ENCODE data around the gene EMB. TPM values are rescaled to one million over a fixed set of nuclear protein-coding genes. Genes with fewer than 3 reads are reported as not detected.
"Not testable (repeated sequence)": the region's sequence is repeated elsewhere in the genome, so short reads cannot be mapped to it uniquely, and the experiment has no call there.

Gene EMB
- total and polyA plus RNA-seq, 10 donors, result 24.7 to 99.9 (median 70.0) TPM

DNA sequence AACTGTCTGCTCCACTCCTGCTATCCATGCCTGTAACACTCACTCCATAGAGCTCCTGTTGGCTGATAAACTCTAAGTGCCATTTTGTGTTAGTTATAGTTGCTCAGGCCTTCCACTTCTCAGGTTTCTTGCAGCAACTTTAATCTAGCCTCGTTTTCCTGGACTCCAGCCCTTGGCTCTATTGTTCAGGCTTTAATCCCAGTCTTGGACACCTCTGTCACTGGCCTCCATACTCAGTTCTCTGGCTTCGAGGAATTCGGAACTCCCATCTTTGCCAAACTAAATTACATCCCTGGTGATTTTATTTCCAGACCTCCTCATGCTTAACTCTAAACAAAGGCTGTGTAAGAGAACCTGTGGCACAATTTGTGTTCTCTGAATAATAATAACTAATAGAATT is 39.8 kb downstream of the EMB start:
- TF ChIP-seq POLR2A (IDR thresholded peaks at IDR 0.05) (no peak), POLR2AphosphoS5 (IDR thresholded peaks at IDR 0.05) (no peak)
- TF ChIP-seq, protein P1, sequence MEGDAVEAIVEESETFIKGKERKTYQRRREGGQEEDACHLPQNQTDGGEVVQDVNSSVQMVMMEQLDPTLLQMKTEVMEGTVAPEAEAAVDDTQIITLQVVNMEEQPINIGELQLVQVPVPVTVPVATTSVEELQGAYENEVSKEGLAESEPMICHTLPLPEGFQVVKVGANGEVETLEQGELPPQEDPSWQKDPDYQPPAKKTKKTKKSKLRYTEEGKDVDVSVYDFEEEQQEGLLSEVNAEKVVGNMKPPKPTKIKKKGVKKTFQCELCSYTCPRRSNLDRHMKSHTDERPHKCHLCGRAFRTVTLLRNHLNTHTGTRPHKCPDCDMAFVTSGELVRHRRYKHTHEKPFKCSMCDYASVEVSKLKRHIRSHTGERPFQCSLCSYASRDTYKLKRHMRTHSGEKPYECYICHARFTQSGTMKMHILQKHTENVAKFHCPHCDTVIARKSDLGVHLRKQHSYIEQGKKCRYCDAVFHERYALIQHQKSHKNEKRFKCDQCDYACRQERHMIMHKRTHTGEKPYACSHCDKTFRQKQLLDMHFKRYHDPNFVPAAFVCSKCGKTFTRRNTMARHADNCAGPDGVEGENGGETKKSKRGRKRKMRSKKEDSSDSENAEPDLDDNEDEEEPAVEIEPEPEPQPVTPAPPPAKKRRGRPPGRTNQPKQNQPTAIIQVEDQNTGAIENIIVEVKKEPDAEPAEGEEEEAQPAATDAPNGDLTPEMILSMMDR (IDR thresholded peaks at IDR 0.05 in 8 of 11, conservative IDR thresholded peaks at IDR 0.05 in 3 of 11), result no peak
- no peak for DNase-seq
- intact Hi-C loops (cut with DNase I; ENCODE audit: low total_unique reads), result no loop called here
- Histone ChIP-seq H3K27ac (no peak overlapping the region), H3K4me3 (no peak overlapping the region), H3K27me3 (replicated peaks in 1 of 7) (no peaks in the 10 kb centered on the region), H3K4me1 (peaks cover 0 to 2% (median 0%) of the 10 kb centered on the region in 6 donors), H3K9me3 (no peaks in the 10 kb centered on the region), H3K36me3 (peaks cover 0 to 72% (median 9%) of the 10 kb centered on the region in 6 donors)
- 62 to 90% (median 75%) methylated on average over 3 of the region's 3 CpGs for WGBS, 5 donors

DNA sequence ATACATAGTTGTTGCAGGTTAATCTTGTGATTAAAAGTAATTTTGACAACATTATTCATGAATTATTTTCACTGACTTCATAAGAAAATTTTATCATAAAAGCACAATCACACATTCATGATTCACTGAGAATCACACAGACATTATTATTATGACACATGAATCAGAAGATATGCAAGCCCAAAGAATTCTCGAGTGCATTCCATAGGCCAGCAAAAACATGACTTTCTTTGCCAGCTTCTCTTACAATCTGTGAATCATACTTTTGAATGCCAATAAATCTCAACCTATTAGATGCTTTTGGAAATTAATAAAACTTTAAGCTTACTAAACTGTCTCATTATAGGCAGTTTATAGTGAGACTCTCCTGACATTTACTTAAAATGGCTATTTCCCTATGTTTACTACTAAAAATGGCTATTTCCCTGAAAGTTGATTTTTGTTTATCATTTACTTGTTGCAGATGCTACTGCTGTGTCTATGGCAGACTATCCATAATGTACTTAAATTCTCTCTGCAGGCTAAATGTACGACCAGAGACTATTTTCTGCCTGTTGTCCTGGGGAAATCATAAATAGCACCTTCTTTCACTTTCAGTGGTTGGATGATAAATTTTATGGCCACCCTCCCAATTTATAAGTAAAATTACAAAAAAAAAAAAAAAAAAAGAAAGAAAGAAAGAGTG is 47.0 kb downstream of the EMB start:
- intact Hi-C loops (cut with DNase I; ENCODE audit: low total_unique reads); H3K9me3 ChIP-seq; DNase-seq; H3K4me3 ChIP-seq; H3K4me1 ChIP-seq; H3K27me3 ChIP-seq (replicated peaks in 1 of 7); H3K27ac ChIP-seq: not testable (repeated sequence)
- peaks cover 0 to 51% (median 2%) of the 10 kb centered on the region in 6 donors for H3K36me3 ChIP-seq
- WGBS, 5 donors, result 83 to 94% (median 92%) methylated on average over 2 of the region's 2 CpGs

DNA sequence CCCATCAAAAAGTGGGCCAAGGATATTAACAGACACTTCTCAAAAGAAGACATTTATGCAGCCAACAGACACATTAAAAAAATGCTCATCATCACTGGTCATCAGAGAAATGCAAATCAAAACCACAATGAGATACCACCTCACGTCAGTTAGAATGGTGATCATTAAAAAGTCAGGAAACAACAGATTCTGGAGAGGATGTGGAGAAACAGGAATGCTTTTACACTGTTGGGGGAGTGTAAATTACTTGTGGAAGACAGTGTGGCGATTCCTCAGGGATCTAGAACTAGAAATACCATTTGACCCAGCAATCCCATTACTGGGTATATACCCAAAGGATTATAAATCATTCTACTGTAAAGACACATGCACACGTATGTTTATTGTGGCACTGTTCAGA is 48.8 kb downstream of the EMB start:
- H3K27me3 ChIP-seq (replicated peaks in 1 of 7); H3K27ac ChIP-seq; H3K4me1 ChIP-seq; DNase-seq; H3K4me3 ChIP-seq; intact Hi-C loops (cut with DNase I; ENCODE audit: low total_unique reads): not testable (repeated sequence)
- Histone ChIP-seq H3K36me3 (peaks cover 0 to 52% (median 7%) of the 10 kb centered on the region in 6 donors), H3K9me3 (peaks cover 0 to 14% (median 4%) of the 10 kb centered on the region in 8 donors)
- WGBS, 5 donors, result 81 to 93% (median 85%) methylated on average over 3 of the region's 3 CpGs

DNA sequence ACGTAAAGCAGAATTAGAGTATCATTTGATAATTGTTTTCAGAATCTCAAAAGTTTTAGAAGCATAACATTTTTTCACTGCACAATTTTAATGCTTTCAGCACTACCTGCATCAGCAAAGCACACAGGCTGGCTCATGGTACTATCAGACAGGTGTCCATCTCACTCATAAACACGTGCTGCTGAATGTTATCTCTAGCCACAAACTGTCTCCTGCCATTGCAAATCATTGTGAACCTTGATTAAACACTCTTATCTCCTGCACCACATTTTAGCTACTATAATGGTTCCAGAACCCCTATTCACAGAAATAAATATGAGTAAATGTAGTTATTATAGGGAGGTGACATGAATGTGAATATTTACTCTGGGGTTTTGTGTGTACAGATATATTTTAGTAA is 56.7 kb downstream of the EMB start:
- H3K4me3 ChIP-seq; intact Hi-C loops (cut with DNase I; ENCODE audit: low total_unique reads); H3K27me3 ChIP-seq (replicated peaks in 1 of 7); DNase-seq; H3K4me1 ChIP-seq; H3K27ac ChIP-seq: not testable (repeated sequence)
- peaks cover 0 to 29% (median 7%) of the 10 kb centered on the region in 6 donors for H3K36me3 ChIP-seq
- WGBS, 5 donors, result 56 to 62% (median 58%) methylated on average over 2 of the region's 2 CpGs
- H3K9me3 ChIP-seq, result peaks cover 0 to 11% (median 4%) of the 10 kb centered on the region in 8 donors

DNA sequence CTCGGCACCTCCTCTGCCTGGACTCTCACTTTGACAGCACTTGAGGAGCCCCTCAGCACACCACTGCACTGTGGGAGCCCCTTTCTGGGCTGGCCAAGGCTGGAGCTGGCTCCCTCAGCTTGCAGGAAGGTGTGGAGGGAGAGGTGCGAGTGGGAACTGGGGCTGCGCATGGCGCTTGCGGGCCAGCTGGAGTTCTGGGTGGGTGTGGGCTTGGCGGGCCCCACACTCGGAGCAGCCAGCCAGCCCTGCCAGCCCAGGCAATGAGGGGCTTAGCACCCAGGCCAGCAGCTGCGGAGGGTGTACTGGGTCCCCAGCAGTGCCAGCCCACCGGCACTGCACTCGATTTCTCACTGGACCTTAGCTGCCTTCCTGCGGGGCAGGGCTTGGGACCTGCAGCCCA is 64.4 kb downstream of the EMB start:
- intact Hi-C loops (cut with DNase I; ENCODE audit: low total_unique reads); H3K27ac ChIP-seq; H3K27me3 ChIP-seq (replicated peaks in 1 of 7); DNase-seq; H3K4me1 ChIP-seq; H3K4me3 ChIP-seq; H3K9me3 ChIP-seq: not testable (repeated sequence)
- WGBS, 5 donors, result 88 to 100% (median 95%) methylated on average over 1 to 11 of the region's 11 CpGs
- peaks cover 0 to 17% (median 0%) of the 10 kb centered on the region in 6 donors for H3K36me3 ChIP-seq

DNA sequence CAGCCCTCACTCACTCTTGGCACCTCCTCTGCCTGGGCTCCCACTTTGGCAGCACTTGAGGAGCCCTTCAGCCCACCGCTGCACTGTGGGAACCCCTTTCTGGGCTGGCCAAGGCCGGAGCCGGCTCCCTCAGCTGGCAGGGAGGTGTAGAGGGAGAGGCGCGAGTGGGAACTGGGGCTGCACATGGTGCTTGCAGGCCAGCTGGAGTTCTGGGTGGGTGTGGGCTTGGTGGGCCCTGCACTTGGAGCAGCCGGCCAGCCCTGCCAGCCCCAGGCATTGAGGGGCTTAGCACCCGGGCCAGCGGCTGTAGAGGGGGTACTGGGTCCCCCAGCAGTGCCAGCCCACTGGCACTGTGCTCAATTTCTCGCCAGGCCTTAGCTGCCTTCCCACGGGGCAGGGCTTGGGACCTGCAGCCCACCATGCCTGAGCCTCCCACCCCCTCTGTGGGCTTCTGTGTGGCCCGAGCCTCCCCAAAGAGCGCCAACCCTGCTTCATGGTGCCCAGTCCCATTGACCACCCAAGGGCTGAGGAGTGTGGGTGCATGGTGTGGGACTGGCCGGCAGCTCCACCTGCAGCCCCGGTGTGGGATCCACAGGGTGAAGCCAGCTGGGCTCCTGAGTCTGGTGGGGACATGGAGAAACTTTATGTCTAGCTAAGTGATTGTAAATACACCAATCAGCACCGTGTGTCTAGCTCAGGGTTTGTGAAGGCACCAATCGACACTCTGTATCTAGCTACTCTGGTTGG is 71.6 kb downstream of the EMB start:
- 81 to 96% (median 93%) methylated on average over 9 to 16 of the region's 16 CpGs for WGBS, 5 donors
- H3K9me3 ChIP-seq, result peaks cover 0 to 42% (median 19%) of the 10 kb centered on the region in 8 donors
- H3K27ac ChIP-seq; H3K27me3 ChIP-seq (replicated peaks in 1 of 7); DNase-seq; H3K4me3 ChIP-seq; intact Hi-C loops (cut with DNase I; ENCODE audit: low total_unique reads); H3K4me1 ChIP-seq: not testable (repeated sequence)
- peaks cover 0 to 33% (median 0%) of the 10 kb centered on the region in 6 donors for H3K36me3 ChIP-seq
